8988T (cell line): Measurements from ENCODE around the gene NR6A1.

ENCODE experiments used
- DNase-seq: peaks from one replicate; pipeline ENCODE4 v3.0.0; 2011

Gene NR6A1

DNA sequence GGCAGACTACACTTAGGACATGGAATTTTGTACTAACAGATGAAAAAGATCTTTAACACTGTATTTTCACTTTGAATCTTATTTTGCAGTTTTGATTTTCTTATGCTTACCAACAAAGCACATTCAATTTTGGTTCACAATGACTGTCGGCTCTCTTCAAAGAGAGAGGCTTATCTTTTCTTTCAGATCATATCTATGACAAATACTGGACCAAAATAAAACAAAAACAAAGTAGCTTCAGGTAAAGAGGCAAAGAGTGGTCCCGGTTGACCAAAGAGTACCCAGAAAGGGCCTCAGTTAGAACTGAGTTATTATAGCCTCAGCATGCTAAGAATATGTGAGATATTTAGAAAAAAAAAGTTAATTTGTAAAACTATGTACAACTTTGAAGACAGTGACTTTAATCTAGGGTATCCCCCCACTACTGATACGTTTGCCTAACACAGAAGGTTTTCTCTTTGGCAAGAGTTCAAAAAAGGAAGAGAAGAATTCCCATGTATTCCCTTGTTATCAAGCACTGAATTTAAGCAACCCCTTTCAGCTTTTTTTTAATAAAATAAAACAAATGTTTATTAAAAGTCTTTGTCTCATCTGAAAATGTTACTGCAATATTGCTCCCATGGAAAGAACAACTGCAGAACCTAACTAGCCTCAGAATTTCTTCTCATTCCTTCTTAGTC lies 50.5 kb downstream of the NR6A1 start:
- no peak for DNase-seq

DNA sequence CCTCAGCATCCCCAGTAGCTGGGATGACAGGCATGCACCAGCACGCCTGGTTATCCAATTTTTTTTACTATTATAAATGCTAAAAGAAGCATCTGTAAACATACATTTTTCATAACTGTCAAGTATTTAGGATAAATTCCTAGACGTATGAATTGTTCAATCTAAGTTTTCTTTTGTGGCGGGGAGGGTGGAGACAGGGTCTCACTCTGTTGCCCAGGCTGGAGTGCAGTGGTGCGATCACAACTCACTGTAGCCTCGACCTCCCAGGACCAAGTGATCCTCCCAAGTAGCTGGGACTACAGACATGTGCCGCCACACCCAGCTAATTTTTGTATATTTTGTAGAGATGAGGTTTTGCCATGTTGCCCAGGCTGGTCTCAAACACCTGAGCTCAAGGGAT lies 52.2 kb downstream of the NR6A1 start:
- no peak for DNase-seq

DNA sequence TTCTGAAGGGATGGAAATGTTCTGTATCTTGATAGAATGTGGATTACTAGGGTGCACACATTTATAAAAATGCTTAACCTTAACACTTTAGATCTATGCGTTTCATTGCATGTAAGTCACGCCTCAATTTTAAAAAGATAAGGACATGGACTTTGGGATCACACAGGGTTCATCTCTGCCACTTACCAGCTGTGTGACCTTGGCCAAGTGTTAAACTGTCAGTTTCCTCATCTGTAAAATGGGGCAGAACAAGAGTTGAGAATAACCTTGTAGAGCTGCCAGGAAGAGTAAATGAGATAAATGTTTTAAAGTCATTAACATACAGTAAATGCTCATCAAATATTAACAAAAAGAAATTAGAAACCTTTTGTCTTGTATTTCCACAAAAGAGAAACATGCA lies 53.5 kb downstream of the NR6A1 start:
- DNase-seq = no peak

DNA sequence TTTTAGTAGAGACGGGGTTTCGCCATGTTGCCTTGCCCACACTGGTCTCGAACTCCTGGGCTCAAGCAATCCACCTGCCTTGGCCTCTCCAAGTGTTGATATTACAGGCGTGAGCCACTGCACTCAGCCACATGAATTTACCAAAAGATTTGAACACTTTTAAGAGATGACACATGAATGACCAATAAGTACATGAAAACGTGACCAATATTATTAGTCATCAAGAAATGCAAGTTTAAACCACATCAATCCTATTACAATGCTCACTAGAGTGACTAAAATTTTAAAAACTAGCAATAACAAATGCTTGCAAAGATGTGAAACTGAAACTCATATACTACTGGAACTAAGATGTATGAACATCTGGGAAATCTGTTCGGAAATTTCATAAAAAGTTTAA lies 54.3 kb downstream of the NR6A1 start:
- DNase-seq = no peak

DNA sequence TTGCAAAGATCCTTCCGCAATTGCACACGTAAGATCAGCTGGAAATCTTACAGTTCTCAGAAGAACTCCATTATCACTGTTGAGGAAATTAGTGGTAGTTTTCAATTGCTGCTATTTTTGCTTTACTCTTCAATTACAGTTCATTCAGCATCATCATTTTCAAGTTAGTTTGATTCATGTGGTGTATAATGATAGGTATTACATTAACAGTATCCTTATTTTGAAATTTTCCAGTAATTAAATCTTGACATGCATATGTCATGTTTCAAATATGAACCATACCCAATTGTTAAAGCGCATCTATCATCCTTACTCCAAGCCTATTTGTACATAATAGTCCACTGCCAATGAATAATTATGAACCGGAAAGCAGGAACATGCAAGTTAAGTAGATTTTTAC lies 60.3 kb downstream of the NR6A1 start:
- DNase-seq = no peak

DNA sequence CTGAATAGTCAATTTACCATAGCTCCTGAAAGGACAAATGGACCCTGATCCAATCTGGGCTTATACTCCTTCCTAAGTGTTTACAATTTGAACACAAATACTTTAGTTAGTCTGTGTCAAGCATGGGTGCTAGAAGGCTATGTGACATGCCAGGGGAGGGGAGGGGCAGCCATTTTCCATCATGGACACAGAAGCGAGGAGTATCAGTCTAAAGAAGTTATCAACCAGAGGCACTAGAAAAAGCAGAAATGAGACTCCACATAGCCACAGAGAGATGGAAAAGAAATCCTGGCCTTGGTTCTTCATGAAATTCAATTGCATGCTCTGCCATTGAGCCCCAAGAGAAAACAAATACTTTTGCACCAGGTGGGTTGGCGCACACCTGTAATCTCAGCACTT lies 61.8 kb downstream of the NR6A1 start:
- DNase-seq = no peak

DNA sequence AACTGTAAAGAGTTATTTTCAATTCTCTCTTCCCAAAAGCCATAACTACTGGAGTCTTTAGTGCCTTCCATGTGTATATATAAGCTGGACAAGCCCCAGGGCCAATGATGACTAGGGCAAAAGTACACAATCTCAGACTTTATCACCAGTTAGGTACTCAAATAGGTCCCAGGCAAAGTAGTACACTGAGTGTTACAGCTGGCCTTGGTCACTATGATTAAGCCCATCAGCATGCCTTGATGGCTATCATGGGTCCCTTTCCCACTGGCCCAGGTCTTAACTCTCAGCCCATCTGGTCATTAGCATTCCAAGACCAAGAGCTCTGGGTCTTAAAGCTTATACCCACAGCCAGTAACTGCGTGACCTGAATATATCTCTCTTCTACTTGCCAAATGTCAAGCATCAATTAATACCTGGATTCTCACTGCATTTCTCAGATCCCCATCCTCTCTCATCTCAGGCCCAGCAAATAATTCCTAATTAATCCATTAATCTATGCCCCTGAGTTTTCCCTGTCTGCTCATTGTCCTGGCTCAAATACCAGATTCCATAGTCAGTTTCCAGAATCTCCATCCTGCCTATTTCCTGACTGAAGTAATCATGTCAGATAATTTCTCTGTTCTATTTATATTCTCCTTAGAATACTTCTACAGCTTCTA lies 62.3 kb downstream of the NR6A1 start:
- no peak for DNase-seq

DNA sequence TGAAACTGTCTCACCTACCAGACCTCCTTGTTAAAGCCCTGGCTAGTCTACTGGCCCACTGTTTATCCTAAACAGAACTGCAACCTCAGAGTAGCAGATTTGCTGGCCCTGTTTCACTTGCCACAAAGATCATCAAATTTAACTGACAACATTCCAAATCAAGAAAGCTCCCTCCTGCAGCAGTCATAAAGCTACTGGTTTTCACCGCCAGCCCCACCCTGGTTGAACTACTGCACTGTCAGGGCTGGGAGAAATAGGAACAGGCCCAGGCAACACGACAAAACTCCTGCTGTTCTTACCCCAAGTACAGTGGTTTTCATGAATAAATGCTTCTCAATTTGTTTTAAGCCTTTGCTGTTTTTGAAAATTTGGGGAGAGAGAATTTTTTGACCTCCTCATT lies 63.0 kb downstream of the NR6A1 start:
- DNase-seq = no peak

DNA sequence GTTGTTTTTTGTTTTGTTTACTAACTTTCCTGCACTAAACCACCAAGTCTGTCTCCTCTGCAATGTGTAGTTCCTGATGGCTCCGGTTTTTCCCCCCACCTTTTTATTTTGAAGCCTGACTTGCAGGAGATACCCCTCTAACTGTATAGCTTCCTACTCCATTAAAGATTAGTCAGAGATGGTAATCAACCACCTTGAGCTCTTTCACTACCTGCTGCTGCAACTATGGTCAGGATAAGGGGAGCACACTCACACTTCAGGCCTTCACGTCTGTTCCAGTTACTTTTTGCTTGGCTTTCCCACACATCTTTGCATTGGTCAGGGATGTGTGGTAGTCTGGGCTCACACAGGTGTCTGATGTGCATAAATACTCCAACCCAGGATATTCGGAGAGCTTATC lies 63.4 kb downstream of the NR6A1 start:
- no peak for DNase-seq

DNA sequence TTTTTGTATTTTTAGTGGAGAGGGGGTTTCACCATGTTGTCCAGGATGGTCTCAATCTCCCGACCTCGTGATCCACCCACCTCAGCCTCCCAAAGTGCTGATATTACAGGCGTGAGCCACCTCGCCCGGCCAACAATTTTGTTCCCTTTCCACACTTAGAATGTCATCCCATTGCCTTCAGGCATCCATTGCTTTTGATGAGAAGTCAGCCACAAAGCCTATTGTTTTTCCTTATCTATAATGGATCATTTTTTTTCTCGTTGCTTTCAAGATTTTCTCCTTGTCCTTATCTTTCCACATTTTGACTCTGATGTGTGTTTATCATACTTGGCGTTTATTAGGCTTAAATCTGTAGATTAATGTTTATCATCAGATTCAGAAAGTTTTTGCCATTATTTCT lies 64.4 kb downstream of the NR6A1 start:
- no peak for DNase-seq

DNA sequence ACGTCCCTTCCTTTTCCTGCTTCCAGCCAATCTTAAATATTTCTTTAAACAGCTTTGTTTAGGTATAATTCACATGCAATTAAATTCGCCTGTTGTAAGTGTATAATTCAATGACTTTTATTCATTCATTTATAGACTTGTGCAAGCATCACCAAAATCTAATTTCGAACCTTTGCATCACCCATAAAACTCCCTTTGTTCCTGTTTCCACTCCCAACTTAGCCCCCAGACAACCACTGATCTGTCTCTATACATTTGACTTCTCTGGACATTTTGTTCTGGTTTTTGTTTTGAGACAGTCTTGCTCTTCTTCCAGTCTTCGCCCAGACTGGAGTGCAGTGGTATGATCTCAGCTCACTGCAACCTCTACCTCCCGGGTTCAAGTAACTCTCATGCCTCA lies 71.5 kb downstream of the NR6A1 start:
- no peak for DNase-seq

DNA sequence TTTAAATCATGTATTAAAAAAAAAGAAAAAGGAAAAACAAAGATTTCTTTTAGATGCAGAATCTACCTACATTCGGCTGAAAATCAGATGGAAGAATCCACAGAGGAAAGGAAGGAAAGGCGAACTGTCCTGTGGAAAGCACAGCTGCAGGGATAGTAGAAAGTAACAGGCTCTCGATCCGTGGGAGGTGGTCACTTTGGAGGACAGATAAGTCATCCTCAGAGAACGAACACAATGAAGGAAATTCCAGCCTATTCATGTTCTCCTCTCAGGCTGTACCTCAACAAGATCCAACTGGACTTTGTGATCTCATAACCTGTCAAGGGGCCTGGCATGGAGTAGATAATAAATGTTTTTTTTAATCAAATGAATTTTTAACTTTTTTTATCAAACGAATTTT lies 72.8 kb downstream of the NR6A1 start:
- no peak for DNase-seq

DNA sequence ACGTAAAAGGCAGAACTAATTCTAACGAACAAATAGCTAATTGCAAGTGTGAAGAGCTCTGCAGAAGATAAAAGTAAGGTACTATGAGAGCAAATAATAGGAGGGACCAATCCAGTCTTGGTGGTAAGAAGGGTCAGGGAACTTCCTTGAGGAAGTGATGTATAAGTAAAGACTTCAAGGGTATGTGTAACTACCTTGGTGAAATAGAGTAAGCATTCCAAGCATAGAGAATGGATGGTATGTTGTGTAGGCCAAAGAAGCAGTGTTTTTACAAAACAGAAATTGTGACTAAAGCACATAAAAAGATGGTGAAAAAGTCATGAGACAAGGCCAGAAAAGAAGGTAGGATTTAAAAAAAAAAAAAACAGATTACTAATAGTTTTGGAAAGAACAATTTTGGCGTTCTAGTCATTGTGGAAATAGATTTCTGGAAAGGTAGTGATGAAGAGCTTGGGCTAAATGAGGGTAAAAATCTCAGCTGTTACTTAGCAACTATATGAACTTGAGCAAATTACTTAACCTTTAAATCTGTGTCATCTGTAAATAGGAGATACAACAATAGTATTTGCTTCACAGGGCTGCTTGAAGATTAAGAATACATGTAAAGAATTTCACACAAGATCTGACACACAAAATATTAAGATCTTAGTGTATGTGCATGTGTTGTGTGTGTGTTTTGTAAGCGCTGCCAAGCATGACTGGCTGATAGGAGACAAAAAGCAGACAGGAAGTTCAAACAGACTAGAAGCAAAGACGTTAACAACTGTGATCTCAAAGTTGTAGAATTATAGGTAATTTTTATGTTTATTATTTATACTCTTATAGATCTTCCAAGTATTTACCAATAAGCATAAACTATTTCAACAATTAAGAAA lies 73.5 kb downstream of the NR6A1 start:
- no peak for DNase-seq

DNA sequence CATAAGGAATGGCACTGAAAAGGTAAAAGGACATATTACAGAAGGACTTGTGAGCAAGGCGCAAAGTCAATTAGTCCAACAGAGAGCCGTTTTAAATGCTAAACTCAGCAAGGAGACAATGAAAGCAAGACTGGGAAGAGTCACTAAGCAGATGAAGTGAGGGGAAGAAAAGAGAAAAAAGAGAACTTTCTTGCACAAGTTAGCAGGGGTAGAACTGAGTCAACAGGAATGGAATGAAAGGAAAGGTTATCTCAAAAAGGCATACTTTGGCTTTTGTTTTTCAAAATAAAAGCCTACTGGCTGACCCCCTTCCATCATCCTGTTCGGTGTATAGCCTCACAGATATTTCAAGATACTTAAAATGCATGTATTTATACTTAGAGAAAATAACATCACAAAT lies 75.0 kb downstream of the NR6A1 start:
- no peak for DNase-seq

DNA sequence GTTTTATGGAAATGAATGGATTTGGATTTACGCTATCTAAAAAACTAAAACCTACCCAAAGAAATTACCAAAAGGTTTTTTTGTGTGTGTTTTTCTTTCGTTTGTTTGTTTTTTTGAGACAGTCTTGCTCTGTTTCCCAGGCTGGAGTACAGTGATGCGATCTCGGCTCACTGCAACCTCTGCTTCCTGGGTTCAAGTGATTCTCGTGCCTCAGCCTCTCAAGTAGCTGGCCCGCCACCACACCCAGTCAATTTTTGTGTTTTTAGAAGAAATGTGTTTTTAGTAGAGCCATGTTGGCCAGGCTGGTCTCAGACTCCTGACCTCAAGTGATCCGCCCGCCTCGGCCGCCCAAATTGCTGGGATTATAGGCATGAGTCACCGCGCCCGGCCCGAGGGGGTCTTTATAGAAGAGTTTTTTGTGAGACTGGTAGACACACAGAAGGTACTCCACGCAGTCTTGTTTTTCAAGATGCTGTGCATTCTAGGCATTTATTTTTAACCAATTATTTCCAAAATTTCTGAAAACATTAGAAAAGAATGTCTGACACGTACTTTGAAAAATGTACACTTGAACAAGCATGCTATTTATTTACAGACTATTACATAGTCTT lies 75.7 kb downstream of the NR6A1 start:
- DNase-seq = no peak

DNA sequence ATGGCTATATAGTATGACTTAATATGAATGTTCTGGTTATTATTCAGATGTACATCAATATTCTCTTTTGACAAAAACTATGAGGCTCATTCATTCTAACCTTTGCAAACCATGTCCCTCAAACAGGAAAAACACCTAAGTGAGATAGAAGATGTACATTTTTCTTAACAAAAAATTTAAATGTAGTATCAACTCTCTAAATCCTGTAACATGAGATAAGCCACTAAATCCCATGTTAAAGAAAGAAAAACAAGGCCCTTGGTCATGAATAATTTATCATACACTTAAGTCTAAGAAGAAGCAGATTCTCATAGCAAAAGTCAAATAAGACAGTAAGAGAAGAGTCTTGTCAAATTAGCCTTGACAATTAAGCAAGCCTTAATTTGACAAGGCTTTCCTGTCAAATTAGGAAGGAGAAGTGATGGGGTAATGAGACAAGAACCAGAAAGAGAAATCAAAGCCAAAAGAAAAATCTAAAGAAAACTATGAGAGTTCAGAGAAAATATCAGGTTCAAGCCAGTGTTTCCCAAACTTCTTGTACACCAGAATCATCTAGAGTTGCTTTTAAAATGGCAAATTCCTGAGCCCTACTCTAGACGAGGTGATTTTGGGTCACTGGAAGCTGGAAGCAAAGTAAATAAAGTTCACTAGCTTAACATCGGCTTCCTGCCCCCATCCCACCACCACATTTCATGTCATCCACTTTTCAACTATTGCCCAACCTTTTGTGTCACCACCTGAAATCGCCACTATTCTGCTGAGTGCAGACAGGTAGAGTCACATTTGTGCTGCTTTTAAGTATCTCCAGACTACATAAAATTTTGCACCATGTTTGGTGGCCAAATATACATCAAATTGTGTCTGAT lies 76.5 kb downstream of the NR6A1 start:
- DNase-seq = no peak

DNA sequence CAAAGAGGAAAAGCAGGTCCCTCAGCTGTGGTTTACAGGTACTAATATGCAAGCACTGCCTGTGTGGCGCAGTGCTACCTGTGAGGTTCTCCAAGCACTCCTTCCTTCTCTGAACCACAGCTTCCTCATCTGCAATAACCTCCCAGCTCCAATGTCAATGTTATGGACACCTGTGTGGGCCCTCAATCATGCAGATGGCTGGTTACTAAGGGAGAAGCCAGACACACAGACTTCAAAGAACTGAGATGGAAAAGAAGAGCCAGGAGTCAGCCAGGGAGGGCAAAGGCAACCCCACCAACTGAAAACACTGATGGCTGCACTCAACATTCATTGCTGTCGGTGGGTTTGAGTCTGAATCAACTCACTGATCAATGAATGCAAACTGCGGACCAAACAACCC lies 77.7 kb downstream of the NR6A1 start:
- no peak for DNase-seq

DNA sequence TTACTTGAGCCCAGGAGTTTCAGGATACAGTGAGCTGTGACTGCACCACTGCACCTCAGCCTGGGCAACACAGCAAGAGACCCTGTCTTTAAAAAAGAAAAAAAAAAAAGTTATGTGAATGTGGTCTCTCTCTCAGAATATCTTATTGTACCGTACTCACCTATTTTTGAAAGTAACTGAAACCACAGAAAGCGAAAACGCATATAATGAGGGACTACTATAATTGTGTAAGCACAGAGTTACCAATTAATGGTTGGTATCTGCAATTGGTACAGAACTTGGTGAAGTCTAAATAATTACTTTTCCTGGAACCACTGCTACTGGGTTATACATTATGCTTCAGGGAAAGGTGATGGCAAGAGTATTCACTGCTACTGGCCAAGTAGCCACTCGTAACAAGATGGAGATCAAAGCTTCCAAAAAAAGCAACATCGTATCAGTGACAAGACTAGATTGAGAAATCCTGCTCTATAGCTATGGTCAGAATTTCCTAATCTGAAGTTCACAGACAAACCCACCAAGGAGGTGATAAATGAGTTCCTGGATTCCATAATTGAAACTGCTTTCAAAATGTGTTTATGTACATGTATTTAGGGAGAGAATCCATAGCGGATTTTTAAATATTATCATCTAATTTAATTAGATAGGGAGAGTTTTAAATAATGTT lies 82.7 kb downstream of the NR6A1 start:
- no peak for DNase-seq

DNA sequence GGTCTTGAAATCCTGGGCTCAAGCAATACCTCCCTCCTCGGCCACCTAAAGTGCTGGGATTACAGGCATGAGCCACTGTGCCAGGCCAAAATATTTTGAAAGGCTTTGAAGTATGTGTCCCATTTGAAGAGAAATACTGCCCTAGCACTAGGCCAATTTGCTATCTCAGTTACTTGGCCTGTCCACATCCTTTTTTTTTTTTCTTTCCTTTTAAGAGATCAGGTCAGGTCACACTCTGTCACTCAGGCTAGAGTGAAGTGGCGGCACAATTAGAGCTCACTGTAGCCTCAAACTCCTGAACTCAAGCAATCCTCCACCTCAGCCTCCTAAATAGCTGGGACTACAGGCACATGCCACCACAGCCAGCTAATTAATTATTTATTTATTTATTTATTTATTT lies 84.2 kb downstream of the NR6A1 start:
- no peak for DNase-seq

DNA sequence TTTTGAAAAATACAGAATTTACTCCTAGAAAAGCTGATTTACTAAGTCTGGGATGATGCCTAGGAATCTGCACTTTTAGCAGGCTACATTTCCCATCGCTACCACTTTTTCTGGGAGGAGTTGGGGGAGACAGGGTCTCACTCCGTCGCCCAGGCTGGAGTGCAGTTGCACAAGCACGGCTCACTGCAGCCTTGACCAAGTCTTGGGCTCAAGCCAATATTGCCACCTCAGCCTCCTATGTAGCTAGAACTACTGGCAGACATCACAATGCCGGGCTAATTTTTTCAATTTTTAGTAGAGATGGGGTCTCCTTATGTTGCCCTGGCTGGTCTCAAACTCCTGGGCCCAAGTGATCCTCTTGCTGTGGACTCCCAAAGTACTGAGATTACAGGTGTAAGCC lies 85.9 kb downstream of the NR6A1 start:
- no peak for DNase-seq

DNA sequence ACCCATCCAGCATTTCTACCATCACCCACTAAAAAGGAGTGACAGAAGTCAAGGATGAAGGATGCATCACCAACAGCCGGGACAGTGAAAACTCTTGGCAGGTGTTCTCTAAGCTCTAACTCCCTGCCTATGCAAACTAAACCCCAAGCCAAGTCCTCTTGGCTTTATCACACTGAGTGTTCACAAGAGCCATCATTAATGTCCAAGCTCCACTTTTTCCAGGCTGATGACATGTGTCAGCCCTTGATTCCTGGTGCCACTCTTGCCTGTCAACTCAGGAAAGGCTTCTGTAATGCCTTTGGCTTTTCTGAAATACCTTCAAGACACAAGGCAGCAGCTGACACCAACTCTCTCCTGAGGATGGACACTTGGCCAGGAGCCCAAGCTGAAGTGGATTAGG lies 86.9 kb downstream of the NR6A1 start:
- DNase-seq = no peak

DNA sequence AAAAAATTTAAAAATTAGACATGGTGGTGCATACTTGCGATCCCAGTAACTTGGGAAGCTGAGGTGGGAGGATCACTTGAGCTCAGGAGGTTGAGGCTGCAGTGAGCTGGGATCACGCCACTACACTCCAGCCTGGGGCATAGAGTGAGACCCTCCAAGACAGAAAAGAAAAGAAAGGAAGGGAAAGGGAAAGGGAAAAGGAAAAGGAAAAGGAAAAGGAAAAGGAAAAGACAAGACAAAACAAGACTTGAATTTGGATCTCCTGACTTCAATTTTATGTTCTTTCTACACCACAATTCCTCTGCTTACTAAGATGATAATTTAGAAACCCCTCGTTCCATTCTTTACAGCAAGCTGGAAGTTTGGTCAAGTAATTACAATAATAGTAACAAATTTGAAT lies 88.1 kb downstream of the NR6A1 start:
- DNase-seq = no peak
